Esophagus muscularis mucosa (tissue), 4 donors: ENCODE measurements around the gene CTDP1. TPM values are rescaled to one million over a fixed set of nuclear protein-coding genes. Genes with fewer than 3 reads are reported as not detected.

ENCODE experiments used
- DNase-seq: peaks from one replicate; pipeline ENCODE4 v3.0.0-alpha.2; 2017; ENCODE audit errors: extremely low spot score
- H3K27ac ChIP-seq, 4 donors: fragments of 200-600 bp; sonication (generic); replicated peaks in 1 of 4; 1 replicate in 3 of 4; 2 replicates in 1 of 4; pipeline ENCODE4 v1.5.1; 2016 to 2019; ENCODE audit warnings: mild to moderate bottlenecking in 1 of 4
- H3K27me3 ChIP-seq, 4 donors: fragments of 200-600 bp; sonication (generic); one replicate each; pipeline versions ENCODE4 v1.5.1 to v1.6.0; 2016 to 2019
- H3K36me3 ChIP-seq, 4 donors: fragments of 200-600 bp; sonication (generic); one replicate each; pipeline ENCODE4 v1.5.1; 2016 to 2019
- H3K4me1 ChIP-seq, 4 donors: fragments of 200-600 bp; sonication (generic); one replicate each; pipeline ENCODE4 v1.5.1; 2016 to 2019
- H3K4me3 ChIP-seq, 4 donors: fragments of 200-600 bp; sonication (generic); 1 replicate in 2 of 4; 2 replicates in 2 of 4; pipeline ENCODE4 v1.5.1; 2016 to 2019; ENCODE audit warnings: mild to moderate bottlenecking in 4 of 4, moderate library complexity in 1 of 4
- H3K9me3 ChIP-seq, 4 donors: fragments of 200-600 bp; sonication (generic); 1 replicate in 3 of 4; 2 replicates in 1 of 4; pipeline ENCODE4 v1.5.1; 2016 to 2019
- CTCF ChIP-seq, 3 experiments: fragments of 200-600 bp in 2 of 3; fragments of 450-650 bp in 1 of 3; sonication (generic) in 2 of 3; IDR thresholded peaks; one replicate each; pipeline ENCODE4 v1.5.1; 2017 to 2019; ENCODE audit warnings: antibody characterized with exemption in 3 of 3, mild to moderate bottlenecking in 2 of 3, moderate library complexity in 1 of 3
- EP300 ChIP-seq: sonication (generic); formaldehyde crosslinking; IDR thresholded peaks from one replicate; pipeline ENCODE4 v1.6.1; 2017; ENCODE audit warnings: antibody characterized with exemption
- POLR2A ChIP-seq: fragments of 450-650 bp; IDR thresholded peaks from one replicate; pipeline ENCODE4 v1.6.1; 2017; ENCODE audit warnings: antibody characterized with exemption, moderate library complexity, mild to moderate bottlenecking, low read depth
- POLR2AphosphoS5 ChIP-seq, 2 donors: sonication (generic); formaldehyde crosslinking; IDR thresholded peaks; one replicate each; pipeline ENCODE4 v1.6.1; 2017; ENCODE audit warnings: antibody characterized with exemption in 2 of 2
- WGBS: methylation state at CpG from one replicate; pipeline ENCODE4 v1.1.5; 2018; 5-methylcytosine and 5-hydroxymethylcytosine counted together
- intact Hi-C: fragments of 100-400 bp; cut with DNase I; formaldehyde crosslinking; loops from one replicate; pipeline ENCODE4 v1.15.1; 2023
- total RNA-seq, 4 donors: library from RNA; depleted of rRNA; stranded (reverse); fragments of >200 nt; gene quantifications; one replicate each; pipeline versions ENCODE4 v1.1.0 to v1.2.1, GENCODE V29; 2016

Gene CTDP1
- total RNA-seq, 4 donors from 2014 or later: 22.0 to 28.5 (median 24.5) TPM

GRCh38 chr18:79754022-79754761 lies 74.6 kb downstream of the CTDP1 start:
- Histone ChIP-seq H3K27me3 (no peaks in the 10 kb centered on the region), H3K9me3 (peaks cover 0 to 15% (median 8%) of the 10 kb centered on the region in 4 donors), H3K27ac (no peak overlapping the region), H3K4me3 (no peak overlapping the region), H3K4me1 (peaks cover 0 to 8% (median 0%) of the 10 kb centered on the region in 4 donors), H3K36me3 (peaks cover 19 to 49% (median 38%) of the 10 kb centered on the region in 4 donors)
- 93% methylated on average over 35 of the region's 35 CpGs for WGBS
- intact Hi-C loops: no loop called here
- no peak for TF ChIP-seq CTCF (IDR thresholded peaks at IDR 0.05)
- TF ChIP-seq POLR2AphosphoS5 (IDR thresholded peaks at IDR 0.05): no peak
- no peak for TF ChIP-seq POLR2A
- no peak for TF ChIP-seq EP300
- no peak for DNase-seq

- TF ChIP-seq POLR2A (no peak), EP300 (no peak), POLR2AphosphoS5 (IDR thresholded peaks at IDR 0.05) (no peak), CTCF (IDR thresholded peaks at IDR 0.05) (no peak)
- Histone ChIP-seq H3K9me3 (peaks cover 0 to 20% (median 13%) of the 10 kb centered on the region in 4 donors), H3K27me3 (no peaks in the 10 kb centered on the region), H3K36me3 (peaks cover 19 to 45% (median 35%) of the 10 kb centered on the region in 4 donors), H3K27ac (no peak overlapping the region), H3K4me1 (peaks cover 0 to 3% (median 0%) of the 10 kb centered on the region in 4 donors), H3K4me3 (no peak overlapping the region)
- DNase-seq: no peak
- 97% methylated on average over 27 of the region's 27 CpGs for WGBS
- intact Hi-C loops: no loop called here
Measured at GRCh38 chr18:79754831-79755351, 75.3 kb downstream of the CTDP1 start.

- intact Hi-C loops: no loop called here
- Histone ChIP-seq H3K36me3 (peaks cover 19 to 45% (median 33%) of the 10 kb centered on the region in 4 donors), H3K4me3 (no peak overlapping the region), H3K9me3 (peaks cover 0 to 27% (median 14%) of the 10 kb centered on the region in 4 donors), H3K27ac (no peak overlapping the region), H3K27me3 (no peaks in the 10 kb centered on the region), H3K4me1 (no peaks in the 10 kb centered on the region)
- WGBS: 93% methylated on average over 31 of the region's 31 CpGs
- no peak for DNase-seq
- TF ChIP-seq POLR2AphosphoS5 (IDR thresholded peaks at IDR 0.05): no peak
- TF ChIP-seq POLR2A: no peak
- no peak for TF ChIP-seq CTCF (IDR thresholded peaks at IDR 0.05)
- no peak for TF ChIP-seq EP300
Measured at GRCh38 chr18:79755496-79756142, 76.0 kb downstream of the CTDP1 start.

- 88% methylated on average over 6 of the region's 10 CpGs for WGBS
- DNase-seq: no peak
- H3K36me3 ChIP-seq: peaks cover 19 to 45% (median 33%) of the 10 kb centered on the region in 4 donors
- H3K4me3 ChIP-seq: no peak overlapping the region
- no peaks in the 10 kb centered on the region for H3K27me3 ChIP-seq
- H3K4me1 ChIP-seq: no peaks in the 10 kb centered on the region
- TF ChIP-seq EP300 (no peak), CTCF (IDR thresholded peaks at IDR 0.05) (no peak), POLR2AphosphoS5 (IDR thresholded peaks at IDR 0.05) (no peak), POLR2A (no peak)
- no peak overlapping the region for H3K27ac ChIP-seq
- intact Hi-C loops: no loop called here
- H3K9me3 ChIP-seq: peaks cover 0 to 27% (median 16%) of the 10 kb centered on the region in 4 donors
Measured at GRCh38 chr18:79756143-79756500, 76.5 kb downstream of the CTDP1 start.
